HEK293T (cell line): ENCODE data around the gene STK24.

Experiments used
- BHLHE40 ChIP-seq: fragments of 450-650 bp; IDR thresholded peaks from 2 replicates; pipeline ENCODE4 v1.6.1; 2016; ENCODE audit warnings: mild to moderate bottlenecking, moderate library complexity, borderline replicate concordance
- ELF4 ChIP-seq: fragments of 450-650 bp; IDR thresholded peaks from 2 replicates; pipeline ENCODE4 v1.6.1; 2017; ENCODE audit warnings: antibody characterized with exemption
- FOXK2 ChIP-seq: fragments of 450-650 bp; IDR thresholded peaks from 2 replicates; pipeline ENCODE4 v1.6.1; 2016; ENCODE audit warnings: mild to moderate bottlenecking
- FOXM1 ChIP-seq: fragments of 450-650 bp; IDR thresholded peaks from 2 replicates; pipeline ENCODE4 v1.6.1; 2017; ENCODE audit warnings: mild to moderate bottlenecking, borderline replicate concordance
- L3MBTL2 ChIP-seq: fragments of 450-650 bp; conservative IDR thresholded peaks from 2 replicates; pipeline ENCODE4 v1.6.1; 2016; ENCODE audit warnings: mild to moderate bottlenecking
- PKNOX1 ChIP-seq: fragments of 450-650 bp; IDR thresholded peaks from 2 replicates; pipeline ENCODE4 v1.6.1; 2016
- SP1 ChIP-seq: fragments of 450-650 bp; IDR thresholded peaks from 2 replicates; pipeline ENCODE4 v1.6.1; 2017
- SUZ12 ChIP-seq: fragments of 450-650 bp; IDR thresholded peaks from 2 replicates; pipeline ENCODE4 v1.6.1; 2016; ENCODE audit warnings: mild to moderate bottlenecking
- TARDBP ChIP-seq: fragments of 450-650 bp; IDR thresholded peaks from 2 replicates; pipeline ENCODE4 v1.6.1; 2016

DNA sequence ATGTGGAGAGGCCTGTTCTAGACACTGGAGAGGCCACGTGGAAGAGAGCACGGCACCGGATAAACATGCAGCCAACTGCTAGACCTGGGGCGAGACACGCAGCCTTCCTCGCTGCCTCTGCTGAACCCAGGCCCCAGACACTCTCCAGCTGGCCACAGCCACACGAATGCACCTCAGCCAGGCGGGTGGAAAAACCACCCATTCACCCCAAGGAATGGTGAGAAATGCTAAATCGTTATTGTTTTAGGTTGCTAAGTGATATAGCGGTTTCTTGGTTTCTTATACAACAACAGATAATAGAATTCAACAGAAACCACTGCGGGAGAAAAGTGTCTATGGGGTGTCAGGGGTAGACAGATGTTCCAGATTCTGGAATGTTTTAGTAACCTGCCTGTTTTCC is 52.5 kb downstream of the STK24 start:
- TF ChIP-seq ELF4 (no peak), SP1 (no peak), FOXK2 (no peak), BHLHE40 (no peak), SUZ12 (no peak), TARDBP (no peak), L3MBTL2 (no peak), FOXM1 (no peak), PKNOX1 (no peak)
